Stimulated activated CD4-positive, alpha-beta T cell treated with anti-CD3 and anti-CD28 coated beads, Interleukin-1b, Interleukin-23, amount 100 ng/mL, for 4 hours (primary cell): ENCODE measurements around the gene CYSLTR2.
"Not testable (repeated sequence)": the region's sequence is repeated elsewhere in the genome, so short reads cannot be mapped to it uniquely, and the experiment has no call there.

ENCODE experiments used
- DNase-seq, 2 donors: peaks; one replicate each; pipeline ENCODE4 v3.0.0-alpha.2; 2020; ENCODE audit warnings: low read depth in 2 of 2

CYSLTR2 gene

DNA sequence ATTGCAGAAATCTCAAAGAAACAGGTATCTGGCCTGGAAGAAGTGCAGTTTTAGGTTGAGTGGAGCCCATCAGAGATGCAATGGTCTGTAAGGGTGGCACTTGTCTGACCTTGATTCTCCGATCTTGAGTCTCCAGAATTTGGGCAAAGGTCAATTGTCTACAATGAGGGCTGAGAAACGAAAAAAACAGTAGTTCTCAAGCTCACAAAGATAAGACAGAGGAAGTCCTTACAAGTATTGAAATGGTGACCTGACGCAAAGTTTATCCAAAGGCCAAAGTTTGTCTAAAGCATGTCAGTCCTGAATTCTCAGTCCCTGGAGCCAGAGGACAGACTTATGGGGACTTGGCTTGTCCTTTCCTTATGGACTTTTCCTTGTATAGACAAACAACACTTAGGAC is 40.3 kb downstream of the CYSLTR2 start:
- no peak for DNase-seq

DNA sequence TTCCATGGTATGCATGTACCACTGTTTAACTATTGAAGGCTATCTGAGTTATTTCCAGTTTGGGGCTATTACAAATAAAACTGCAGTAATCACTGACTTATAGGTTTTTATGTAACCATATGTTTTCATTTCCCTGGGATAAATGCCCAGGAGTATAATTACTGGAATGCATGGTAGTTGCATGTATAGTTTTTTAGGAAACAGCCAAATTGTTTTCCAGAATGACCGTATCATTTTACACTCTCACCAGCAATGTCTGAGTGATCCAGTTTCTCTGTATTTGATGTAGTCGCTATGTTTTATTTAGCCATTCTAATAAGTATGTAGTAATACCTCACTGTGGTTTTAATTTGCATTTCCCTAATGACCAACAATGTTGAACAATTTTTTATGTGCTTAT is 42.0 kb downstream of the CYSLTR2 start:
- no peak for DNase-seq

GRCh38 chr13:48696676-48697075 is 42.9 kb downstream of the CYSLTR2 start:
- DNase-seq = not testable (repeated sequence)

DNA sequence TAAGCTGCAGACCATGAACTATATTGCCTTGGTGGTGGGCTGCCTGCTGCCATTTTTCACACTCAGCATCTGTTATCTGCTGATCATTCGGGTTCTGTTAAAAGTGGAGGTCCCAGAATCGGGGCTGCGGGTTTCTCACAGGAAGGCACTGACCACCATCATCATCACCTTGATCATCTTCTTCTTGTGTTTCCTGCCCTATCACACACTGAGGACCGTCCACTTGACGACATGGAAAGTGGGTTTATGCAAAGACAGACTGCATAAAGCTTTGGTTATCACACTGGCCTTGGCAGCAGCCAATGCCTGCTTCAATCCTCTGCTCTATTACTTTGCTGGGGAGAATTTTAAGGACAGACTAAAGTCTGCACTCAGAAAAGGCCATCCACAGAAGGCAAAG is 53.7 kb downstream of the CYSLTR2 start:
- no peak for DNase-seq

DNA sequence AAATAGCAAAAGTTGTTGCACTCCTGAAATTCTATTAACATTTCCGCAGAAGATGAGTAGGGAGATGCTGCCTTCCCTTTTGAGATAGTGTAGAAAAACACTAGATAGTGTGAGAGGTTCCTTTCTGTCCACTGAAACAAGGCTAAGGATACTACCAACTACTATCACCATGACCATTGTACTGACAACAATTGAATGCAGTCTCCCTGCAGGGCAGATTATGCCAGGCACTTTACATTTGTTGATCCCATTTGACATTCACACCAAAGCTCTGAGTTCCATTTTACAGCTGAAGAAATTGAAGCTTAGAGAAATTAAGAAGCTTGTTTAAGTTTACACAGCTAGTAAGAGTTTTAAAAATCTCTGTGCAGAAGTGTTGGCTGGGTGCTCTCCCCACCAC is 55.0 kb downstream of the CYSLTR2 start:
- no peak for DNase-seq

DNA sequence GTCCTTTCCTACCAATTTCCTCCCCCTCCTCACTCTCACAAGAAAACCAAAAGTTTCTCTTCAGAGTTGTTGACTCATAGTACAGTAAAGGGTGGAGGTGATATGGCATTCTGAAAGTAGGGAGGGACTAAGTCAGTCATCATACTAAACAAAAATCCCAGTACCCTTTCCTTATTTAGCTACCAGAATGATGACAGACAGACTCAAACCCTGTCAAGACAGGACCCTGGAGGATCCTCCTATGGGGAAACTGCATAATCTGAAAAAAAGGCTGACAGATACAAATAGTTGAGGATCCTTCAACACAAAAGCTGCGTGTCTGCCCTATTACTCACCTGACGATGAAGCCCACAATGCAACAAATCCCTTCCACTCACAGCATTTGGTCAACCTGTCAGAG is 55.5 kb downstream of the CYSLTR2 start:
- DNase-seq = no peak

DNA sequence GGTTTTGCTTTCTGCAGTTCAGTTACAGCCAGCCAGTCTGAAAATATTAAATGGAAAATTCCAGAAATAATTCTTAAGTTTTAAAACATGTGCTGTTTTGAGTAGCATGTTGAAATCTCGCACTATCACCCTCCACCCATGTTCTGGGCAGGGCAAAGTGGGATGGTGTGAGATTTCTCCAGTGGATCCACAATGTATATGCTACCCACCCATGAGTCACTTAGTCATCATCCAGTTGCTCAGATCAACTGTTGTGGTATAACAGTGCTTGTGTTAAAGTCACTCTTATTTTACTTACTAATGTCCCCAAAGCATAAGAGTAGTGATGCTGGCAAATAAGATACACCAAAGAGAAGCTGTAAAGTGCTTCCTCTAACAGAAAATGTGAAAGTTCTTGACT is 56.4 kb downstream of the CYSLTR2 start:
- no peak for DNase-seq

- no peak for DNase-seq
Measured at GRCh38 chr13:48712141-48712540, 58.4 kb downstream of the CYSLTR2 start.

DNA sequence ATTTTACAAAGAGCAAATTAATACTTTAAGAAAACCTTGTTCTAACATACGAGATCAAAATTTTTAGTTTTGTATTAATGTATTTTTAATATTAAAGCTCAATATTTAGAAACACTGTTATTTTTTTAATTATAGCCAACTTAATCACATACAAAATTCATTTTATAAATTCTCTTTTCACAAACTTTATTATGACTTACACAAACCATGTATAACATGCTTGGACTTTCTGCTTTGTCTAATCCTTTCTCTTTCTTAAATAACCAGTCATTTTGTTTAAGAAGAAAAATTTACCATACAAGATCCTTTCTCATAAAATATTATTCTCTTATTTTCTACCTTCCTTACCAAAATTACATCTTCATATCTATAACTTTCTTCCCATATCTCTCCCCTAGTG is 62.2 kb downstream of the CYSLTR2 start:
- DNase-seq = no peak

DNA sequence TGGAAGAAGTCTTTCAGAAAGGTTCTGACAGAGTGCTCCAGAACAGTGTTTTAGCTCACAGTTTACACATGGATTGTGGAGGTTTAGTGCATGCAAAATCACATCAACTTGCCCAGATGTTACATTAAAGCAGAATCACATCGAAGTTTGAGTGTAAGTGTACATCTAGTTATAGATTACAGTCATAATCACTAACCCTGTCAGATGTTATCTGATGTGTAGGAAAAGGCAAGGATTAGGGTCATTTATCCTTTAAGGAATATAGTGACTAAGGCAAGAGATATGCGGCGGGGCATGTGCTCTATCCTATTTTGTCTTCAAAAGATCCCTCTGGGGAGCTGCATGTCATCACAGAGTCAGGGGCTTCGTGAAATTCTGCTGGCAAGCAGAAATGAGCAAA is 66.9 kb downstream of the CYSLTR2 start:
- no peak for DNase-seq

GRCh38 chr13:48723168-48723567 is 69.4 kb downstream of the CYSLTR2 start:
- no peak for DNase-seq

DNA sequence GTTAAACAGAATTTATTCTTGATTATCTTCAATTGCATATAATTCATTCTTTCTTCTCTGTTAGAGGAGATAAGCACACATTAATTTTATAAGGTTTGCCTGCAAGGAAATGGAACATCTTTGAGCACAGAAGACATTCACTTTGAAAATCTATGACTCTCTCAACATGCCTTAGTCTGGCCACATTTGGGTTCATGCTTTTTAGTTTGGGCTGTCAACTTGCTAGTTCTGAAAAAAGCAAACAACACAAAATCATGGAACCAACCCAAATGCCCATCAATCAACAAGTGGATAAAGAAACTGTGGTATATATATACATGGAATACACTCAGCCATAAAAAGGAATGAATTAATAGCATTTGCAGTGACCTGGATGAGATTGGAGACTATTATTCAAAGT is 71.5 kb downstream of the CYSLTR2 start:
- DNase-seq = no peak

- DNase-seq = no peak
Measured at GRCh38 chr13:48726711-48727110, 73.0 kb downstream of the CYSLTR2 start.

- no peak for DNase-seq
Measured at GRCh38 chr13:48727241-48728011, 73.7 kb downstream of the CYSLTR2 start.

DNA sequence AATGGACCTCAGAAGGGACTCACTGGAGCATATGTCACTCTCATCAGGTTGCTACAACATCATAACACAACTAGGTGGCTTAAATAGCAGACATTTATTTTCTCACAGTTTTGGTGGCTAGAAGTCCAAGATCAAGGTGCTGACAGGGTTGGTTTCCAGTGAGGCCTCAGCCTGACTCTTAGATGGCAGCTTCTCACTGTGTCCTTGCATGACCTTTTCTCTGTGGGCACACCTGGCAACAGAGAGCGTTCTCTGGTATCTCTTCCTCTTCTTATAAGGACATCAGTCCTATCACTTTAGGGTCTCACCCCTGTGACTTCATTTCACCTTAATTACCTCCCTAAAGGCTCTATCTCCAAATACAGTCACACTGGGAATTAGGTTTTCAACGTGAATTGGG is 74.5 kb downstream of the CYSLTR2 start:
- DNase-seq = no peak

DNA sequence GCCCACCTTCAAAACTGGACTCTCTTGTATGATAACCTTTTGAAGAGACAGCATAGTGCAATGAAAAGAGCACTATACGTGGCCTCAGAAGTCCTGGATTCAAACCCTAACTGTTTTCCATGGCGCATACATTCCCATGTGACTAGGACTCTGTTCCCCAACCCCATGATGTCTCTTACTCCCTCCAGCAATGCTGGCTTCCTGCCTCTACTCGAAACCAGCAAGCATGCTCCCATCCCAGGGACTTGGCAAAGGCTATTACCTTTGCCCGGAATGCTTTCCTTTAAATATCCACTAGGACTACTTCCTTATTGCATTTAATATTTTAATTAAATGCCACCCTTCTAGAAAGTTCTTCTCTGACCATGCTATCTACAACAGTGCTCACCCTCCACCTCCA is 75.1 kb downstream of the CYSLTR2 start:
- no peak for DNase-seq

- DNase-seq = no peak
Measured at GRCh38 chr13:48729856-48730255, 76.1 kb downstream of the CYSLTR2 start.

DNA sequence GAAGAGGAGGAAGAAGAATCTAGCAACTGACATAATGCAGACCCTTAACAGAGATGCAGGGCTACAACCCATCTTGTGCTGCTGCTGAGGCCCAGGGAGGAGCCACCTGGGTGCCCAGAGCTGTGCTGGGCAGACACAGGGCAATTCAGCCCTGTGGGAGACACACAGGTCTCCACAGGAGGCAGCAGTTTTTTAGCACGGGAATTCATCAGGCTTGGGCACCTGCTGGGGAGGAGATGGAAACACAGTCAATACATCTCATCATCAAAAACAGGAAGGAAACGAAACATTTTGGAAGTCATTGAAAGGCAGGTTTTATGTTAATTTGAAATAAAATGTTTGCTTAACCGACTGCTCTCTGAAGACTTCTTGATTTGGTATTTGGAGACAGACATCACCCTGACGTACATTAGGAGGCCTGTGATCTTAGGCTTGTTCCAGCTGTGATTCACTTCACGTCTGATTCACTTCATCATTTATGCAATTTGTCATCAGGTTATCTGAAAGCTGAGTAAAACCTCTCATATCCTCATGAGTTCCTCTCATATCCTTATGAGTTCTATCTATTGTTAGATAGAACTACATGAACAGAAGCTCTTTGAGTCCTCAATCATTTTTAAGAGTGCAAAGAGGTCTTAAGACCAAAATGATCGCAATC is 77.4 kb downstream of the CYSLTR2 start:
- no peak for DNase-seq

- DNase-seq = peak; percentile 45 to 51
Measured at GRCh38 chr13:48731957-48732569, 78.3 kb downstream of the CYSLTR2 start.

DNA sequence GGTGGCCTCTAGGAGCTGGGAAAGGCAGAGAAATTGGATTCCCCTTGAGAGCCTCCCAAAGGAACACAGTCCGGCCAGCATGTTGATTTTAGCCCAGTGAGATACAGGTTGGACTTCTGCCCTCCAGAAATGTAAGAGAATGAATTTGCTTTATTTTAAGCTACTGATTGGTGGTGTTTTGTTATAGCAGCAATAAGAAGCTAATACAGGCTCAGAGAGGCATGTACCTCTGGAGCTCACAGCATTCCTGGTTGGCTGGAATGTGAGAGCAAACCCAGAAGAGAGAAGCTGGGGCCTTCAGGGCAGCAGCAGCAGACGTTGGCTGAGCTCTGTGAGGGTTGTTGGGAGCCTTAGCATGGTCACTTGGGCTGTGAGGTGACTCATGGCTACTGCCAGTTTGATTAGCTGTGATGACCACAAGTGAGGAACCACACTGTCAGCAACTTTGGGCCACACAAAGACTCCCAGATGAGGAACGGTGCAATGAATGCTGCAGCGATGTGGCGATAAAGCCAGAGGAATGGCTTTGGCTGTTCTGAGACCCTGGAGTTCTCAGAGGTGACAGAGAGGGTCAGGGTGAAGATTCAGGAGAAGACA is 80.1 kb downstream of the CYSLTR2 start:
- DNase-seq = no peak

- DNase-seq = no peak
Measured at GRCh38 chr13:48735571-48735970, 81.8 kb downstream of the CYSLTR2 start.

DNA sequence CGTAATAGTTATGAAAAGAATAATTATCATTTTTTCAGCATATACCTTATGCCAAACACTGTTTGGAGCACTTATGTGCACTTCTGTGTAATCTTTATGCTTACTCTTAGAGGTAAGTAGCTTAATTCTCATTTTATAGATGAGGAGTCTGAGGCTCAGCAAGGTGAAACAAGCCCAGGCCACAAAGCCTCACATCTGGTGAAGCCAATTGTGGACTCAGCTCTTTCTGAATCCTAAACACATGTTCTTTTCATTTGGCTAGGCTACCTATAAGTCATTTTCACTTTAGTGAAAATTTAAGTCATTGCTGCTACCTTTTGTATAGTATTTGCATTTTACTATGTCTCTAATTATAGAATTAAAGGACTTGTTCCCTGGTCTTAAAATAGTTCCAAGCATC is 84.0 kb downstream of the CYSLTR2 start:
- DNase-seq = no peak

DNA sequence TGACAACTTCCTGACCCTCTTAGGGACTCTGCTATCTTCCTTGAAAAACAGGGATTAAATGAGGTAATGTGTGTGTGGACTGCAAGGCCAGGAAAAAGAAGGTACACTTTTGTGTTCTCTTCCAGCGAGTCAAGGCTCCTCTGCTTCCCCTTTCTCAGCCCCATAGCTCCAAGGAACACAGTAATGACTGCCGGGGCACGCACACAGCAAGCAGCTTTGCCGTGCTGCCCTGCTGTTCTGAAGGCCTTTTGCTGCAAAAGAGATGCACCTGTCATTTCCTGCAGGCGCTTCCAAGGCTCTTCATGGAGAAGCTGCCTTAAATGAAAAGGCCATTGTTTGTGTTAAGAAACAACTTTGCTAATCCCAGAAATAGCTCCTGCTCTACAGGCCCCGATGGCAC is 84.6 kb downstream of the CYSLTR2 start:
- DNase-seq = no peak
